SU-DHL-6 (cell line): Measurements from ENCODE around the gene TMEM8B.

Experiments
- CTCF ChIP-seq: fragments of 200-600 bp; sonication (generic); IDR thresholded peaks from one replicate; pipeline ENCODE4 v1.5.1; 2017; ENCODE audit warnings: antibody characterized with exemption, mild to moderate bottlenecking, low read length, moderate library complexity; ENCODE audit not compliant: insufficient read depth, poor library complexity, severe bottlenecking
- EZH2phosphoT487 ChIP-seq: fragments of 200-600 bp; sonication (generic), shearing (Covaris generic); conservative IDR thresholded peaks from 2 replicates; pipeline ENCODE4 v1.6.1; 2018; ENCODE audit warnings: mild to moderate bottlenecking, antibody characterized with exemption, low read length, moderate library complexity, mixed read lengths

- TF ChIP-seq CTCF: no peak
- TF ChIP-seq EZH2phosphoT487: no peak
These were observed 12.0 kb downstream of the TMEM8B start for GRCh38 chr9:35840881-35841644.
